Activated CD8-positive, alpha-beta memory T cell treated with anti-CD3 and anti-CD28 coated beads, Interleukin-2, amount 10 ng/mL, durations not matched to agents 7 days and 5 days (primary cell): ENCODE results near the gene BACH2. TPM values are rescaled to one million over a fixed set of nuclear protein-coding genes. Genes with fewer than 3 reads are reported as not detected.

Experiments
- ATAC-seq: fragments of 150-1000 bp; cut with Tn5 transposase; one replicate; pipeline ENCODE4 v1.10.0; 2021; ENCODE audit warnings: moderate library complexity
- CTCF ChIA-PET: fragments of 350-600 bp; sonication (Branson Sonifier 250); formaldehyde crosslinking; loops from one replicate; lab custom pipeline; 2021; ENCODE audit warnings: antibody characterized with exemption; lab: Charles Lee
- DNase-seq: peaks from one replicate; pipeline ENCODE4 v3.0.0-alpha.2; 2020
- H3K27ac Mint-ChIP-seq: one replicate; pipeline ENCODE4 v1.8.0; 2021; ENCODE audit warnings: mild to moderate bottlenecking, mixed read lengths
- H3K27me3 Mint-ChIP-seq: one replicate; pipeline ENCODE4 v1.8.0; 2021; ENCODE audit warnings: mixed read lengths
- H3K36me3 Mint-ChIP-seq: one replicate; pipeline ENCODE4 v1.8.0; 2021; ENCODE audit warnings: mild to moderate bottlenecking, mixed read lengths
- H3K4me1 Mint-ChIP-seq: one replicate; pipeline ENCODE4 v1.8.0; 2021; ENCODE audit warnings: mixed read lengths
- H3K4me3 Mint-ChIP-seq: one replicate; pipeline ENCODE4 v1.8.0; 2021; ENCODE audit warnings: mild to moderate bottlenecking, moderate library complexity, mixed read lengths
- H3K9me3 Mint-ChIP-seq: one replicate; pipeline ENCODE4 v1.8.0; 2022; ENCODE audit warnings: low read depth, mixed read lengths
- total RNA-seq, 2 experiments: library from RNA; stranded (reverse); gene quantifications; one replicate each; pipeline ENCODE4 v1.2.3, GENCODE V29; 2021

Gene BACH2
- total RNA-seq, 2 experiments from 2014 or later: 21.5 to 22.6 TPM

DNA sequence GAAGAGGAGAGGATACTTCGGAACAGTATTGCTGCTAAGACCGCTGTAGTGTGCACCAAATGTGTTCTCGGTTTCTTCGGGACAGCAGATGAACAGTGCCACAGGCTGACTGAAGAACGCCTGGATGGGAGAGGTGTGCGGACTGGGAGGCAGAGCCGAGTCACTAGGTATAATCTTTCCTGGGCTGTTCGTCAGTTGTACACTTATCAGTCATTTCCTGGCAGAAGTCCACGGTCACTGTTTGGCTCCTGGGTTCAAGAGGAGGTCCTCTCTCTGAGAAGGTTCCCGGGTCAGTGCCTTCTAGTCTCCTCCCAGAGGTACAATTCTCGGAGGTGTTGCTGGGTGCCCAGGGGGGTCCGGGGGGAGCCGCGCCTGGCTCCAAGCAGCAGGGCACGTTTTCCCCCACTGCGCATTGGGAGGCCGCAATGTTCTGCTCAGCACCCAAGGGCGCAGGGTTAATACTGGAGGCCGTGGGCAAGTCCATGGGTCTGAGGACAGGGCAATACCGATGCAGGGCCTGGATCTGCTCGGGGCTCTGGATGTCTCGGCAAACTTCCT, 364.3 kb downstream of the BACH2 start:
- Mint-ChIP-seq H3K9me3 (no peaks in the 10 kb centered on the region), H3K27me3 (no peaks in the 10 kb centered on the region), H3K27ac (no peak overlapping the region), H3K36me3 (peaks cover 5% of the 10 kb centered on the region), H3K4me1 (peaks cover 12% of the 10 kb centered on the region), H3K4me3 (no peak overlapping the region)
- ATAC-seq: no peak
- CTCF ChIA-PET: no interaction called here
- no peak for DNase-seq

DNA sequence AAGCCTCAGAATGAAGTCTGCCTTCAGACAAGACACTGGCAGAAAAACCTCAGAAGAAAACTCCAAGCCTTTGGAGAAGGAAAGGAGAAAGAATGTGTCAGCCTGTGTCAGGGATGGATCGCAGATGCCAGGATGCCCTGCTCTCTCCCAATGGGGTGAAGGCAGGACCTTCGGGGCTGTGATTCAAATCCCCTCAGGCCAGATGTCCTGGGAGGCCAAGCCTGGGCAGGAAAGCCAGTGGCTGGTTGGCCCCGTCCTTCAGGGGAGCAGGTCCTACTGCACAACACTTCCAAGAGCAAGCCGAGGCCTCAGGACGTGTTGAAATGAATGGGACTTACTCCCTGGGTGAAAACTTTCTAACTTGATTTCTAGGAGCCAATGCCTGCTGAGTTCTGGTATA, 365.9 kb downstream of the BACH2 start:
- H3K36me3 Mint-ChIP-seq: peaks cover 5% of the 10 kb centered on the region
- no peaks in the 10 kb centered on the region for H3K27me3 Mint-ChIP-seq
- CTCF ChIA-PET: interaction anchor here (1.0 to 1.5 kb wide), 2 partner anchors 10 to 559 kb away, joined by 3 to 4 read pairs; no protein-coding TSS in a partner anchor
- no peak overlapping the region for H3K4me3 Mint-ChIP-seq
- no peak overlapping the region for H3K27ac Mint-ChIP-seq
- H3K4me1 Mint-ChIP-seq: peaks cover 14% of the 10 kb centered on the region
- no peaks in the 10 kb centered on the region for H3K9me3 Mint-ChIP-seq
- no peak for ATAC-seq
- DNase-seq: no peak

DNA sequence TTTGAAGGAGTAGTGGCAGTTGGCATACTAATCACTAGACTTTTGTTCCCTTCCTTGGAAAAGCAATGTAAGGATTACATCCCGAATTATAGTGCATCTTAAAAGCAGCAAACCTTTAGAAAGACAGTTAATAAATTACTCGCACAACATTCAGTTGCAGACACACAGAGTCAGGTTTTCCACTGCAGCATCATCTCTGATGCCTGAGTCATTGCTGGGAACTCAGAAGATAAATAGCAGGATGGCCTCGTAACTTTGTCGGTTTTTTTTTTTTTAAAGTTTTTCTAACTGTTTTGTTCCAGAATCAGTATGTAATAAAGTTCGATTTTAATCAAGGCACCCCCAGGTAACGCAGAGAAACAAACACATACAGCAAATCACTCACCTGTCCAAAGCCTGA, 368.0 kb downstream of the BACH2 start:
- H3K27me3 Mint-ChIP-seq: no peaks in the 10 kb centered on the region
- DNase-seq: no peak
- H3K4me3 Mint-ChIP-seq: no peak overlapping the region
- no peak for ATAC-seq
- H3K9me3 Mint-ChIP-seq: no peaks in the 10 kb centered on the region
- CTCF ChIA-PET: interaction anchor here (1.1 kb wide), 1 partner anchor 11 kb away, joined by 4 read pairs; no protein-coding TSS in a partner anchor
- peaks cover 15% of the 10 kb centered on the region for H3K4me1 Mint-ChIP-seq
- H3K36me3 Mint-ChIP-seq: peaks cover 5% of the 10 kb centered on the region
- no peak overlapping the region for H3K27ac Mint-ChIP-seq

DNA sequence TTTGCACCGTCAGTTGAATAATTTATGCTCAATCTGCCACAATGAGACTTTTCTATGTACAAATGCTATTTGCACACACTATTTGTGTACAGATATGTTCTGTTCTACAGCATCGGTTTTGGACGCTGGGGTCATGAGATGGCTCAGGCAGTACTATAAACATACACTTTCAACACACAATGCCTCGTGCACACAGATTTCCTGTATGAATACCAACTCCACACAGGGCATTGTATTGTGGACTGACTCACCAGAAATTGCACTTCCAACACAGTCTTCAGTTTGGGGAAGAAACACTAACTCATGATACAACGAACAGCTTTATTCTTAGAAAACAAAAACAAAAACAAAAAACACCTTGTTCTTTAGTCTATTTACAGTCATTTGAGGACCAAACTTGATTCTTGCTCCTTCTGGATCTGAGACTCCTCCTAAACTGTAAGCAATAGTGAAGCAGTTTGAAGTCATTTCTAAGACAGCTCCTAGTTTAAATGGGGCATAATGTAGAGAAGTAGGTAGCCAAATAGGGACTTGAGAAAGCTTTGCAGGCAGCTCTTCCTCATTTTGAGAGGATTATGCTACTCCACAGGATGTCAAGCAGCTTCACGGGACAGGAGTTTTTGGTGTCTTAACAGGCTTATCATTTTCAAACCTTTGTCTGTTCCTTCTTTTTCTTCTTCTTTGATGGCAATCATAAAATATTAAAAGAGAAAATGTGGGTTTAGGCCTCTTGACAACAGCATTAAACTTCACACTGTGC, 368.7 kb downstream of the BACH2 start:
- no peak overlapping the region for H3K4me3 Mint-ChIP-seq
- H3K27me3 Mint-ChIP-seq: no peaks in the 10 kb centered on the region
- no peaks in the 10 kb centered on the region for H3K9me3 Mint-ChIP-seq
- CTCF ChIA-PET: interaction anchor here (1.1 kb wide), 1 partner anchor 12 kb away, joined by 4 read pairs; no protein-coding TSS in a partner anchor
- no peak for ATAC-seq
- H3K27ac Mint-ChIP-seq: no peak overlapping the region
- peaks cover 15% of the 10 kb centered on the region for H3K4me1 Mint-ChIP-seq
- peaks cover 5% of the 10 kb centered on the region for H3K36me3 Mint-ChIP-seq
- no peak for DNase-seq

DNA sequence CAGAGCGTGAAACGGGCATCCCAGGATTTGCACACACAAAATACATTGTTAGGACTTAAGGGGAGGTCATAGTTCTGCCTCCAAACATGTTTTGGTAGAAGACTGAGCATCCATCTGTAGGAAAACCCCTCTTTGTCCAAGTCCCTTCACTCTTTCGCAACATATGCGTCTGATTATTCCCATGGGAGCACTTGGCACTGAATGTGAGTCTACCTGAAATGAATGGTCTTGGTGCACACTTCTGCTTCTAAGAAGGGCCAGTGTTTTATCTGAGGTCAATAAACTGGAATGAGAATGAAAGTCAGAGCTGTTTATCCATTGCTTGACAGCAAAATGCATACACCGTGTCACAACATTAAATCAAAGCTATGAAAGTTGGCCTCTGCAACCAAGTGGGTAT, 369.4 kb downstream of the BACH2 start:
- no peaks in the 10 kb centered on the region for H3K27me3 Mint-ChIP-seq
- CTCF ChIA-PET: interaction anchor here (1.1 kb wide), 1 partner anchor 13 kb away, joined by 4 read pairs; no protein-coding TSS in a partner anchor
- peaks cover 15% of the 10 kb centered on the region for H3K4me1 Mint-ChIP-seq
- H3K9me3 Mint-ChIP-seq: no peaks in the 10 kb centered on the region
- H3K27ac Mint-ChIP-seq: no peak overlapping the region
- DNase-seq (no peak), ATAC-seq (no peak)
- H3K36me3 Mint-ChIP-seq: peaks cover 5% of the 10 kb centered on the region
- no peak overlapping the region for H3K4me3 Mint-ChIP-seq

DNA sequence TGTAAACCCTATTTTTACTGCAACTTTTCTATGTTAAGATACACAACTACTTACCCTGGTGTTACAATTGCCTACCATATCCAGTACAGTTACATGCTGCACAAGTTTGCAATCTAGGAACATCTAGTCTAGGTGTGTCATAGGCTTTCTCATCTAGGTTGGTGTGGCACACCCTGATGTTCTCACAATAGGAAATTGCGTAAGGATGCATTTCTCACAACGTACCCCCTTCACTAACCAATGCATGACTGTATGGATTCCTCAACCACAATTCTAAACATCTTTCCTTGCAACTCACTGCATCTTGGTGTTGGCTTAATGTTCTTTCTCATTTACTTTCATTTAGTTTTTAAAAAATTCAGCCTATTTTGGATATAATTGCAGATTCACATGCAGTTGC, 370.8 kb downstream of the BACH2 start:
- DNase-seq: no peak
- ATAC-seq: no peak
- CTCF ChIA-PET: no interaction called here
- no peaks in the 10 kb centered on the region for H3K9me3 Mint-ChIP-seq
- peaks cover 2% of the 10 kb centered on the region for H3K36me3 Mint-ChIP-seq
- H3K27ac Mint-ChIP-seq: no peak overlapping the region
- H3K27me3 Mint-ChIP-seq: no peaks in the 10 kb centered on the region
- peaks cover 15% of the 10 kb centered on the region for H3K4me1 Mint-ChIP-seq
- H3K4me3 Mint-ChIP-seq: no peak overlapping the region

DNA sequence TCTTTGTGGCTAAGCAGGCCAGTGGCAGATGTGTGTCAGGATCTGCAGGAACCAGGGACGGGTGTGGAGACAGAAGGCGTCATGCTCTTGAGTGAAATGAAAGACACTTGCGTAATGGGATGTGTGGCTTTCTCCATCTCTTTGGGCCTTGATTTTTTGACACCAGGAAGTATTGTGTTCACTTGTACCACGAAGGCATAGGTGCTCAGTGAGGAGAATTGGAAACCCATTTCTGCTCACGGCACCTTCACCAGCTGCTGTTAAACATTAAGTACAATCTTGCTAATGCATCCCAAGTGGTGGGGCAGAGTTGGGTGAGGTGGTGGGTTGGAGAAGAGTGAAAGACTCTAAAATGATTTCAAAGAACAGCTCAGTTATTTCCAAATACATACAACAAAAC, 372.4 kb downstream of the BACH2 start:
- no peak overlapping the region for H3K4me3 Mint-ChIP-seq

DNA sequence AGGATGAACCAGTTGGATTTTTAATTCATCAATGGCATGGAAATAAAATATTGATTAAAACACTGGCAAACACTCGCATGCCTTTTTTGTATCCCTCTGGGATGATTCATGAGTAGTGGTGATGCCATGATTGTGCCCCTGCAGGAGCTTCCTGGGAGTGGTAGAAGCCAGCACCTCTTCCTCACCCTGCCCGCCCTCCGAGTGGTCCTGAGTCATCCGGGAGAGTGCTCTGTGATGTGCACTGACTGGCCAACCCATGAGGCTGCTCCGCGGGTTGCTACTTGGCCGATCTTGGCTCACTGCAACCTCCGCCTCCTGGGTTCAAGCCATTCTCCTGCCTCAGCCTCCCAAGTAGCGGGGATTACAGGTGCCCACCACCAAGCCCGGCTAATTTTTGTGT, 375.0 kb downstream of the BACH2 start:
- Mint-ChIP-seq H3K4me3 (no peak overlapping the region), H3K4me1 (peaks cover 3% of the 10 kb centered on the region), H3K27ac (no peak overlapping the region), H3K27me3 (peaks cover 3% of the 10 kb centered on the region), H3K9me3 (peaks cover 4% of the 10 kb centered on the region), H3K36me3 (peaks cover 4% of the 10 kb centered on the region)
- CTCF ChIA-PET: no interaction called here
- DNase-seq (no peak), ATAC-seq (no peak)

More for the DNA sequence above, 372.4 kb downstream of the BACH2 start:
- CTCF ChIA-PET: no interaction called here
- Mint-ChIP-seq H3K9me3 (no peaks in the 10 kb centered on the region), H3K4me1 (peaks cover 7% of the 10 kb centered on the region), H3K27me3 (peaks cover 3% of the 10 kb centered on the region), H3K36me3 (no peaks in the 10 kb centered on the region), H3K27ac (no peak overlapping the region)
- ATAC-seq: no peak
- no peak for DNase-seq

DNA sequence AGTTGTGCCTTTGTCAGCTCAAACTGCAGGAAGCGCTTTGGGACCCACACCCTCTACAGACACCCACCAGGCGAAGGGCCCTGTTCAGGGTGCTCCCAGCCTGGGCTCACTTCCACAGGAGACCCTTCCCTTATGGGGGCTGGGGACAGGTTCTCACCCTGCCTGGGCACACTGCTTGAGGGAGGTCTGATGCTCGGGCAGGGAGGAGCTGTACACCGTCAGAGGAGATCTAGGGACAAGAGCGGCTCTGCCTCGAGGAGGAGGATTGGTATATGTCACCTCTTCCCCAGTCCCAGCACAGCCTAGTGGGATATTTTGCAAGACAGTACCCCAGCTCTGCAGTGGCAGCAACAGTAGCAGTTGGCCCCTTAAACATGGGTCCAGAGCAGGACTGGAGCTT, 375.4 kb downstream of the BACH2 start:
- Mint-ChIP-seq H3K27ac (no peak overlapping the region), H3K9me3 (peaks cover 5% of the 10 kb centered on the region), H3K36me3 (peaks cover 7% of the 10 kb centered on the region), H3K4me3 (no peak overlapping the region), H3K4me1 (peaks cover 3% of the 10 kb centered on the region), H3K27me3 (peaks cover 3% of the 10 kb centered on the region)
- DNase-seq (no peak), ATAC-seq (no peak)
- CTCF ChIA-PET: interaction anchor here (0.7 to 1.0 kb wide), 2 partner anchors 10 to 20 kb away, joined by 3 read pairs; no protein-coding TSS in a partner anchor

DNA sequence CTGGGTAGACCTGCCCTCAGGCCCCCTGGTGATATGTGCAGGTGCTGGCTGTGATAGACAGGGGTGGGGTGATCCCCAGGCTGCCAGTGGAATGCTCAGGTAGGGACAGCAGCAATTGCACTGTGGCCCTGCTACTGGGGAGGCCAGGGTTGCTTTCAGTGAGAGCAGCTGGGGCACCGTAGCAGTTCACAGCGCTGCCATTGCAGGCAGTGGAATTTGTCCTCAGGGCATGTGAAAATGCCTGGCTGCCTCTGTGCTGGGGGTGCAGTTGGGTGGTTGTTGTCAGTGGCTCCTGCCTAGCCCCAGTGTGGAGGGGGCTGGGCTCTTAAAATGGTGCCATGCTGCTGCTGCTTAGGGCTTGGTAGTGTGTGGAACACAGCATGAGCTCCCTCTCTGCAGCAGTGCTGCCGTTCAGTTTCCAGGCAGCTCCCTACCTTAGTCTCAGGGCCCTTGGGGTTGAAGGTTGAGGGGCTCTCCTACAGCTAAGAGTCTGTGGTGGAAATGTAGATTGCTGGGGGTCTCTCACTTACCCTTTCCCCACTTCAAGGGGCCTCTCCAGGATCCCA, 378.8 kb downstream of the BACH2 start:
- Mint-ChIP-seq H3K36me3 (peaks cover 10% of the 10 kb centered on the region), H3K27ac (no peak overlapping the region), H3K9me3 (peaks cover 5% of the 10 kb centered on the region), H3K27me3 (peaks cover 9% of the 10 kb centered on the region), H3K4me3 (no peak overlapping the region), H3K4me1 (peaks cover 2% of the 10 kb centered on the region)
- ATAC-seq (no peak), DNase-seq (no peak)
- CTCF ChIA-PET: no interaction called here

DNA sequence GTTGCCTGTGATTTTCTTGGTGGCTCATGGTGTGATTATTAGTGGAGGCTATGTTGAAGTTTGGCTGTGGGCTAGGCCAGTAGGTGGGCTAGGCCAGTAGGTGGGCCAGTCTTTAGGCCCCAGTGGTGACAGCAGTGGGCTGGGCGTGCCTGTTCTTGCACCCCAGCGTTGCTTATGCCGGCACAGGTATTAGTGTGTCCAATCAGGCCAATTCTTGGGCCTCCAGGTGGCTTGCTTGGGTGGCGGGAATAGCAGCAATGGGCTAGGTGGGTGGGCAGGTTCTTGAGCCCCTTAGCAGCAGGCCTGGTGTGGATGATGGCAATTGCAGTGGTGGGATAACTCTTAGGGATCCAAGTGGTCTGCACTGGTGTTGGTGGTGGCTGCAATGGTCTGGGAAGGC, 379.4 kb downstream of the BACH2 start:
- Mint-ChIP-seq H3K9me3 (peaks cover 5% of the 10 kb centered on the region), H3K4me3 (no peak overlapping the region), H3K27me3 (peaks cover 13% of the 10 kb centered on the region), H3K36me3 (peaks cover 10% of the 10 kb centered on the region), H3K4me1 (peaks cover 2% of the 10 kb centered on the region), H3K27ac (no peak overlapping the region)
- ATAC-seq (no peak), DNase-seq (no peak)
- CTCF ChIA-PET: no interaction called here

DNA sequence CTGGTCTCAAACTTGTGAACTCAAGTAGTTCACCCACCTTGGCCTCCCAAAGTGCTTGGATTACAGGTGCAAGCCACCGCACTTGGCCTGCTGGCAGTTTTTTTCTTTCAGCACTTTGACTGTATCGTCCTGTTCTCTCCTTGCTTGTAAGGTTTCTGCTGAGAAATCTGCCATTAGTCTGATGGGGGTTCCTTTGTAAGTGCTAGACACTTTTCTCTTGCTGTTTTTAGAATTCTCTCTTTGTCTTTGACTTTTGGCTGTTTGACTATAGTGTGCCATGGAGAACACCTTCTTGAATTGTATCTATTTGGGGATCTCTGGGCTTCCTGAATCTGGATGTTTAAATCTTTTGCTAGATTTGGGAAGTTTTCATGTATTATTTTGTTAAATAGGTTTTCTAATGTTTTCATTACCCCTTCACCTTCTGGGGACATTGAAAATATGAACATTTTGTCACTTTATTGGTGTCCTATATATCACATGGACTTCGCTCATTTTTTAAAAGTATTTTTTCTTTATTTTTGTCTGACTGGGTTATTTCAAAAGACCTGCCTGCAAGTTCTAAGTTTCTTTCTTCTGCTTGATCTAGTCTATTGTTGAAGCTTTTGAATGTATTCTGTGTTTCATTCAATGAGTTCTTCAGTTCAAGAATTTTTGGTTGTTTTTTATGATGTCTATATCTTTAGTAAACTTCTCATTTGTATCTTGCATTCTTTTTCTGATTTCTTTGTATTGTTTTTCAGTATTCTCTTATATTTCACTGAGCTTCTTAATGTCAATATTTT, 380.3 kb downstream of the BACH2 start:
- DNase-seq (no peak), ATAC-seq (no peak)
- Mint-ChIP-seq H3K36me3 (peaks cover 10% of the 10 kb centered on the region), H3K4me1 (peaks cover 2% of the 10 kb centered on the region), H3K27ac (no peak overlapping the region), H3K4me3 (no peak overlapping the region), H3K9me3 (peaks cover 5% of the 10 kb centered on the region), H3K27me3 (peaks cover 13% of the 10 kb centered on the region)
- CTCF ChIA-PET: no interaction called here

DNA sequence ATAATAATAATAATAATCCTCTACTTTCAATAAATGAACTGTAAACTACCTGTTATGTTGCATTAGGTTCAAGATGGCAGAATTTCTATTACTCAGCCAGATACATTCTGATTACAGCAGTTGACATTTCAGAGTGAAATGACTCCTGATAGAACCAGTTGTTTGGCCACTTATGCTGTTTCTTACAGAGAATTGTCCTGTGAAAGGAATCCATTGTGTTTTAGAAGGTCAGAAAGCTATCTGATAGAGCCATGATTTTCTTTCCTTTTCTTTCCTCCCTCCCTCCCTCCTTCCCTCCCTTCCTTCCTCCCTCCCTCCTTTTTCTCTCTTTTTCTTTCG, 385.8 kb downstream of the BACH2 start:
- DNase-seq (no peak), ATAC-seq (no peak)
- CTCF ChIA-PET: interaction anchor here (1.1 kb wide), 1 partner anchor 10 kb away, joined by 3 read pairs; no protein-coding TSS in a partner anchor

More for the DNA sequence above, 385.8 kb downstream of the BACH2 start:
- H3K9me3 Mint-ChIP-seq: no peaks in the 10 kb centered on the region
- H3K4me3 Mint-ChIP-seq: no peak overlapping the region
- peaks cover 3% of the 10 kb centered on the region for H3K36me3 Mint-ChIP-seq
- H3K27me3 Mint-ChIP-seq: peaks cover 20% of the 10 kb centered on the region
- peaks cover 8% of the 10 kb centered on the region for H3K4me1 Mint-ChIP-seq
- H3K27ac Mint-ChIP-seq: no peak overlapping the region
